Measurements from ENCODE around the gene SORCS2. TPM values are rescaled to one million over a fixed set of nuclear protein-coding genes. Genes with fewer than 3 reads are reported as not detected.

Gene SORCS2
- total RNA-seq, 1 experiment from 2014 or later = 0.91 TPM

DNA sequence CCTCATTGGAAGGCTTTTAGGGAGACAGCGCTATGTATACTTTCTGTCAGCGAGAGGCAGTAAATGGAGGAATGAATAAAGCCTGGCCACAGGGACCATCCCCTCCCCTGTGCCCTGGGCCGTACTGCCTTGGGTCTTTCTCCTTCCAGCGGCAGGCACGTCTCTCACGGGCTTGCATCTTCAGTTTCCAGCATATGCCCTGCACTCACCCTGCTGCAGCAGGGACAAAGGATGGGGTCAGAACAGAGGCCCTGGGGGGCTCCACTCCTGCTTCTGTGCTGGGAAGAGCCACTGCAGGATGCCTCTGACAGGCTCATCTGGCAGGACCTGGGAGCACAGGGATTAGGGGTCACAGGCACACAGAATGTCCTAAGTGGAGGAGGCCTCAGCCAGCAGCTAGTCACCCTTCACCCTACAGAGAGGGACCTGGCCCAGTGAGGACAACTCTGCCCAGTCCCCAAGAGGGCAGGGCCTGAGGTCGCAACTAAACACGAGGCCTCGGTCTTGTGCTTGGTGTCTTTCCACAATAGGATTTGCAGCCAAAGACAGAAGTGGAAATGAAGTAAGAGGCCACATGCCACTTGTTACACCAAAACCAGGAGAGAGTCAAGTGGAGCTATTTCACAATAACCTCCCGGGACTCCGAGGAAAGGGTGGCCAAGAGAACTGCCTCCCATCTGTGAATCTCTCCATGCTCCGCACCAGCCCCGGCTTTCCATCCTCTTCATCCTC is 596.5 kb downstream of the SORCS2 start:
- no peak for DNase-seq (ENCODE audit: low read depth)

DNA sequence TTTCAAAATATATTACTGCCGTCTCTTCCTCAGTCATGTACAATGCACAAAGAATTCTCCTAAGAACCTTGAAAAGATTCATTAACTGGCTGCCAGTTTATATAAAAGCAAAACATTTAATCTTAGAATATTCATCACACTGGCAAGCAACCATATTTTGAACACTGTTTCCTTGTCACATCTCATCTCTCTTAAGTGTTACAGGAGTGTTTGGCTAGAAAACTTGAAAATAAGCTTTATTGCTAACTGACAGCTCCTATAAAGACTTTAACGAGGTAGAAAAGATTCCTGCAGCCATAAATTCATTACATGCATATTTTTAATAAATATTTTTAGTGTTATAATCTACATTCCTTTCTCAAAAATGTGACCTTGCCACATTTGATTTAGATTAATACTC is 597.7 kb downstream of the SORCS2 start:
- no peak for DNase-seq (ENCODE audit: low read depth)

DNA sequence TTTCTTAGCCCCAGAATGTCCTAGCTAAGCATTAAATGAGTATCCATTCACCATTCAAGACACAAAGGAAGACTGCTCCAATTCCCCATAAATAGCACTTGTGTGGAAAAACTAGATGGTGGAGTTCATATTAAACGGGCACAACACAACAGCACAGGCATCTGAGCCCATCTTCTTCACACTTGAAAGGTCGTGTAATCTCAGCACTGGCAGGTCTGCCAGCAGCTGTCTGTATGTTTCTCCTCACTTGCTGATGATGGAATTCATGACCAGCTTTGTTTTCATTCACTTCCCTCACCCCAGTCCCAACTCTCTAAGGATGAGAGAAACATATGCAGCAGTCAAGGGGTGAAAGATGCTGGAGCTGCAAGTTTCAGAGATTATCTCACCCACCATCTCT is 598.7 kb downstream of the SORCS2 start:
- DNase-seq (ENCODE audit: low read depth) = no peak

Other genes with a start within 250 kb of the SORCS2 start
- 7.3 and 9.6 TPM in 2 replicates for gene TADA2B, start 149.2 kb upstream of the SORCS2 start, total RNA-seq (2014; rRNA removed; shearing (Covaris generic))
- gene GRPEL1, start 124.5 kb upstream of the SORCS2 start, total RNA-seq (2014; rRNA removed; shearing (Covaris generic)) = 59.5 and 83.3 TPM in 2 replicates
- not detected in 2 replicates for gene PSAPL1, start 242.4 kb downstream of the SORCS2 start, total RNA-seq (2014; rRNA removed; shearing (Covaris generic))